ENCODE measurements around the gene CAT. TPM values are rescaled to one million over a fixed set of nuclear protein-coding genes. Genes with fewer than 3 reads are reported as not detected.

The CAT gene
- polyA plus RNA-seq, 3 donors, result 165 to 171 (median 166) TPM

DNA sequence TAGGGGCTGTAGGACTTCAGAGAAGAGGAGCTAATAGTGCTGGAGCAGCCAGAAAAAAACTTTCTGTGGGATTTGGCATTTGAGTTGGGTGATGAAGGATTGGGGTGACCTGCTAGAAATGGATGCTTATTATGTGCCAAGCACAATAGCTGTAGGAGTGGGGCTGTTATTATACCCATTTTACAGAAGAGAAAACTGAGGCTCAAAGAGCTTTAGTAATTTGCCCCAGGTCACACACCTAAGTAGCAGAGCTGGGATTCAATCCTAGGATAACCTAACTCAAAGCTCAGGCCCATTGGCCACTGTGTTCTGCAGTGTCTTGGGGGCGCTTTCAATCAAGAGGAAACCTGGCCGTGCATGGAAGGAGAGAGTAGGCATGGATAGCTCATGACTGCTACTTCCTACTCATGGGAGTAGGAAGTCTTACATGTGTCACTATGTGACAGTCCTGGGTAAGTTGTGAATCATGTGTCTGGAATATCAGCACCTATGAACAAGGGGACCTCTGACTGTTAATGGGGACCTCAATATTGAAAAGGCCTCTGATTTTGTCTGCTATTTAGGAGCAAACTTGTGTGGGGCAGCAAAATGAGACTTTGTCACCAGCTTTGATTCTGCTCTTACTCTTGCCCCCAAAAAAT is 81.0 kb downstream of the CAT start:
- no peak for DNase-seq (ENCODE audit: low read depth in 3 of 3, low spot score in 2 of 3)

DNA sequence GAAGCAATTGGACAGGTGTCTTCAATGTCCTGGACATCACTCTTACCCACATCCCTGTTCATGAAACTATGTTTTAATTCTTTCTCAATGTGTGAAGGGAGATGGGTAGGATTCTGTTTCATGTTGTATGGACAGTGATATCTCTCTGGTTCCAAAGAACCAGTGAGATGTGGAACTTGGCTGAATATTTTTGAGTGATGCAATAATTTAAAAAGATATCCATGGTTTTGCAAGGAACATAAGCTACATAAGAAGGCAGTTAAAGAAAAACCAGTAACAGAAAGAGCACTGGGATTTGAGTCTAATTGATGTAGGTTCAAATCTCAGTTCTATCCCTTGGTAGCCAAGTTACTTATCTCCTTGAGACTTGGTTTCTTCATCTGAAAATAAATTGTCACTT is 82.5 kb downstream of the CAT start:
- DNase-seq (ENCODE audit: low read depth in 3 of 3, low spot score in 2 of 3), result no peak

Other genes starting within 250 kb of the CAT start
- 1 to 10 TPM; 6.4 to 7.1 (median 6.4) TPM for gene ABTB2, start 80.9 kb upstream of the CAT start, polyA plus RNA-seq (ENCODE audit: insufficient read length in 3 of 3)
- gene ELF5, start 74.9 kb downstream of the CAT start, polyA plus RNA-seq (ENCODE audit: insufficient read length in 3 of 3), result 10 to 100 TPM; 54.5 to 77.8 (median 74.6) TPM
- 10 to 100 TPM; 24.5 to 30.2 (median 27.6) TPM for gene EHF, start 182.2 kb downstream of the CAT start, polyA plus RNA-seq (ENCODE audit: insufficient read length in 3 of 3)